ENCODE results near the gene SDE2.

Gene SDE2

GRCh38 chr1:225999227-225999911 lies at the start of gene SDE2:
TSS of gene SDE2 (minus strand) at chr1:225999343. CDS start at chr1:225999312, 31 bp downstream.
- H3K27ac ChIP-seq: peak within 1 kb of the TSS; percentile 89
- TF ChIP-seq CTCF (conservative IDR thresholded peaks at IDR 0.05): no peak

GRCh38 chr1:226048886-226049285 lies 49.7 kb upstream of the SDE2 start:
- no peak for TF ChIP-seq CTCF (conservative IDR thresholded peaks at IDR 0.05)
- H3K27ac ChIP-seq: no peak overlapping the region

GRCh38 chr1:226047495-226047894 lies 48.4 kb upstream of the SDE2 start:
- TF ChIP-seq CTCF (conservative IDR thresholded peaks at IDR 0.05): no peak
- H3K27ac ChIP-seq: no peak overlapping the region

GRCh38 chr1:226046240-226046639 lies 47.1 kb upstream of the SDE2 start:
- no peak for TF ChIP-seq CTCF (conservative IDR thresholded peaks at IDR 0.05)
- no peak overlapping the region for H3K27ac ChIP-seq

- no peak for TF ChIP-seq CTCF (conservative IDR thresholded peaks at IDR 0.05)
- no peak overlapping the region for H3K27ac ChIP-seq
These were observed 45.5 kb upstream of the SDE2 start for GRCh38 chr1:226044514-226045101.

- no peak for TF ChIP-seq CTCF (conservative IDR thresholded peaks at IDR 0.05)
- no peak overlapping the region for H3K27ac ChIP-seq
These were observed 42.3 kb upstream of the SDE2 start for GRCh38 chr1:226041419-226041818.

GRCh38 chr1:226038661-226039060 lies 39.5 kb upstream of the SDE2 start:
- TF ChIP-seq CTCF (conservative IDR thresholded peaks at IDR 0.05): no peak
- H3K27ac ChIP-seq: no peak overlapping the region
